H9 (cell line): ENCODE data around the gene SSBP2. TPM values are rescaled to one million over a fixed set of nuclear protein-coding genes. Genes with fewer than 3 reads are reported as not detected.

Experiments
- DNase-seq: peaks from one replicate; pipeline ENCODE4 v3.0.0-alpha.2; 2017
- H2AFZ ChIP-seq: one replicate; pipeline ENCODE4 v1.6.1; 2013; ENCODE audit warnings: mild to moderate bottlenecking, low read length, control low read depth, moderate library complexity
- H2AK5ac ChIP-seq: 2 replicates; pipeline ENCODE4 v1.6.1; 2013; ENCODE audit warnings: low read length, control low read depth, mixed read lengths; ENCODE audit not compliant: insufficient read length
- H2BK120ac ChIP-seq: one replicate; pipeline ENCODE4 v1.6.1; 2013; ENCODE audit warnings: low read depth, mild to moderate bottlenecking, low read length, control low read depth, inconsistent platforms; ENCODE audit not compliant: poor library complexity, severe bottlenecking
- H2BK12ac ChIP-seq: 2 replicates; pipeline ENCODE4 v1.6.1; 2013; ENCODE audit warnings: low read length, control low read depth, mixed read lengths, low read depth; ENCODE audit not compliant: insufficient read length
- H2BK15ac ChIP-seq: 2 replicates; pipeline ENCODE4 v1.6.1; 2013; ENCODE audit warnings: low read depth, low read length, control low read depth
- H2BK20ac ChIP-seq: one replicate; pipeline ENCODE4 v1.6.1; 2013; ENCODE audit warnings: low read depth, mild to moderate bottlenecking, low read length, control low read depth, inconsistent platforms; ENCODE audit not compliant: poor library complexity, severe bottlenecking
- H2BK5ac ChIP-seq: 2 replicates; pipeline ENCODE4 v1.6.1; 2013; ENCODE audit warnings: low read length, control low read depth, mixed read lengths; ENCODE audit not compliant: insufficient read length
- H3K14ac ChIP-seq: 2 replicates; pipeline ENCODE4 v1.6.1; 2013; ENCODE audit warnings: low read length, control low read depth; ENCODE audit not compliant: insufficient read depth
- H3K18ac ChIP-seq: 2 replicates; pipeline ENCODE4 v1.6.1; 2013; ENCODE audit warnings: low read depth, mild to moderate bottlenecking, mixed read lengths, low read length, control low read depth; ENCODE audit not compliant: insufficient read length
- H3K23ac ChIP-seq: 2 replicates; pipeline ENCODE4 v1.6.1; 2013; ENCODE audit warnings: low read length, control low read depth, mixed read lengths, low read depth; ENCODE audit not compliant: insufficient read length
- H3K23me2 ChIP-seq: 2 replicates; pipeline ENCODE4 v1.6.1; 2013; ENCODE audit warnings: low read depth, mild to moderate bottlenecking, mixed read lengths, low read length, control low read depth; ENCODE audit not compliant: insufficient read length, poor library complexity, severe bottlenecking
- H3K27ac ChIP-seq: 2 replicates; pipeline ENCODE4 v1.5.1; 2013; ENCODE audit warnings: low read length, control low read depth, mixed read lengths, low read depth; ENCODE audit not compliant: insufficient read length
- H3K27me3 ChIP-seq: 2 replicates; pipeline ENCODE4 v1.6.1; 2013; ENCODE audit warnings: low read length, control low read depth, inconsistent platforms; ENCODE audit not compliant: insufficient read depth
- H3K4ac ChIP-seq: 2 replicates; pipeline ENCODE4 v1.6.1; 2013; ENCODE audit warnings: low read depth, mild to moderate bottlenecking, control low read depth, inconsistent platforms, low read length, moderate library complexity
- H3K4me1 ChIP-seq: 2 replicates; pipeline ENCODE4 v1.6.1; 2013; ENCODE audit warnings: low read length, control low read depth, inconsistent platforms; ENCODE audit not compliant: insufficient read depth
- H3K4me2 ChIP-seq: 2 replicates; pipeline ENCODE4 v1.6.1; 2013; ENCODE audit warnings: low read length, control low read depth, mixed read lengths; ENCODE audit not compliant: insufficient read length, insufficient read depth
- H3K56ac ChIP-seq: 2 replicates; pipeline ENCODE4 v1.6.1; 2013; ENCODE audit warnings: low read depth, mild to moderate bottlenecking, mixed read lengths, low read length, control low read depth; ENCODE audit not compliant: insufficient read length
- H3K79me1 ChIP-seq: 2 replicates; pipeline ENCODE4 v1.6.1; 2013; ENCODE audit warnings: low read depth, mild to moderate bottlenecking, moderate library complexity, low read length, control low read depth, inconsistent platforms; ENCODE audit not compliant: insufficient read depth, poor library complexity, severe bottlenecking
- H3K79me2 ChIP-seq: 2 replicates; pipeline ENCODE4 v1.6.1; 2013; ENCODE audit warnings: low read length, control low read depth, inconsistent platforms; ENCODE audit not compliant: insufficient read depth
- H3K9ac ChIP-seq: 2 replicates; pipeline ENCODE4 v1.6.1; 2013; ENCODE audit warnings: low read length, control low read depth, mixed read lengths; ENCODE audit not compliant: insufficient read length; ENCODE audit errors: extremely low read depth
- H3K9me3 ChIP-seq: one replicate; pipeline ENCODE4 v1.6.1; 2013; ENCODE audit warnings: low read depth, low read length, inconsistent platforms; ENCODE audit not compliant: control insufficient read depth
- H3T11ph ChIP-seq: one replicate; pipeline ENCODE4 v1.6.1; 2013; ENCODE audit warnings: mild to moderate bottlenecking, low read length, control low read depth, inconsistent platforms
- H4K20me1 ChIP-seq: one replicate; pipeline ENCODE4 v1.6.1; 2013; ENCODE audit not compliant: control insufficient read depth, insufficient read length, insufficient read depth
- H4K5ac ChIP-seq: 2 replicates; pipeline ENCODE4 v1.6.1; 2013; ENCODE audit warnings: low read depth, mild to moderate bottlenecking, mixed read lengths, low read length, control low read depth; ENCODE audit not compliant: insufficient read length
- H4K8ac ChIP-seq: replicated peaks from 2 replicates; pipeline ENCODE4 v1.6.1; 2013; ENCODE audit warnings: low read length, control low read depth, mixed read lengths, low read depth; ENCODE audit not compliant: insufficient read length
- H4K91ac ChIP-seq: 2 replicates; pipeline ENCODE4 v1.6.1; 2013; ENCODE audit warnings: low read depth, mild to moderate bottlenecking, moderate library complexity, mixed read lengths, low read length, control low read depth; ENCODE audit not compliant: insufficient read length
- H3K27ac Mint-ChIP-seq, 3 experiments: 2 replicates in 2 of 3; 3 replicates in 1 of 3; pipeline ENCODE4 v1.8.0; 2020 to 2021; ENCODE audit warnings: mixed read lengths in 3 of 3, mild to moderate bottlenecking in 1 of 3, moderate library complexity in 1 of 3
- H3K27me3 Mint-ChIP-seq: 2 replicates; pipeline ENCODE4 v1.8.0; 2021; ENCODE audit warnings: low read depth, mild to moderate bottlenecking, moderate library complexity, mixed read lengths
- H3K36me3 Mint-ChIP-seq, 3 experiments: 2 replicates in 2 of 3; 3 replicates in 1 of 3; pipeline ENCODE4 v1.8.0; 2020 to 2021; ENCODE audit warnings: low read depth in 3 of 3, mixed read lengths in 3 of 3; ENCODE audit not compliant: insufficient read depth in 1 of 3
- H3K4me1 Mint-ChIP-seq, 2 experiments: 2 replicates each; pipeline ENCODE4 v1.8.0; 2020; ENCODE audit warnings: mixed read lengths in 2 of 2
- H3K4me3 Mint-ChIP-seq, 2 experiments: 2 replicates in 1 of 2; 3 replicates in 1 of 2; pipeline ENCODE4 v1.8.0; 2020 to 2021; ENCODE audit warnings: mild to moderate bottlenecking in 2 of 2, mixed read lengths in 2 of 2, moderate library complexity in 1 of 2
- H3K9me3 Mint-ChIP-seq, 2 experiments: 2 replicates in 1 of 2; 3 replicates in 1 of 2; pipeline ENCODE4 v1.8.0; 2020; ENCODE audit warnings: mild to moderate bottlenecking in 2 of 2, mixed read lengths in 2 of 2, moderate library complexity in 1 of 2
- WGBS: extraction: QIAGEN DNeasy Blood & Tissue Kit; methylation state at CpG from one replicate; pipeline ENCODE4 v1.1.7; 2013; ENCODE audit warnings: missing lambda C conversion rate, low lambda C conversion rate, mixed read lengths; ENCODE audit not compliant: insufficient read length; ENCODE audit errors: extremely low coverage; 5-methylcytosine and 5-hydroxymethylcytosine counted together
- total RNA-seq: library from RNA; stranded (reverse); gene quantifications from 2 replicates; pipeline ENCODE4 v1.2.1, GENCODE V29; 2021
- TF ChIP-seq, protein P1 (sequence below): fragments of 200-600 bp; sonication (generic); conservative IDR thresholded peaks from 3 replicates; pipeline ENCODE4 v1.8.0; 2021; ENCODE audit warnings: antibody characterized with exemption, mild to moderate bottlenecking

Gene SSBP2
- total RNA-seq, 1 experiment from 2014 or later, result 35.6 TPM

DNA sequence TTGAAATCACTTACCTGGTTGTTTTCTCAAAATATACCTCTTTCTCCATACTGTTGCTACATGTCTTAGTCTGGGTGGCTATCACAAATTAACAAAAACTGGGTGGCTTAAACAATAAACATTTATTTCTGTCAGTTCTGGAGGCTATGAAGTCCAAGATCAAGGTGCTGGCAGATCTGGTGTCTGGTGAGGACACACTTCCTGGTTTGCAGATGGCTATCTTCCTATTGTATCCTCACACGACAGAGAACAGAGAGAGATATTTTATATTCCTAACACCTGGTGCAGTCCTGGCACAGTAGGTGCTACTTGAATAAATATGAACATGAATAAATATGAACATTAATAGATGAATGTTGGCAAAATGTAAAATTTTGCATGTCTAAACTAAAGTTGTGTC is 192.7 kb downstream of the SSBP2 start:
- no peak overlapping the region for H3K9ac ChIP-seq
- no peaks in the 10 kb centered on the region for H3K9me3 Mint-ChIP-seq
- no peak overlapping the region for H3K4ac ChIP-seq
- H3K79me2 ChIP-seq, result no peaks in the 10 kb centered on the region
- H3K23ac ChIP-seq, result no peak overlapping the region
- no peak overlapping the region for H3K4me3 Mint-ChIP-seq
- H3K14ac ChIP-seq, result no peak overlapping the region
- H3K27me3 Mint-ChIP-seq, result no peaks in the 10 kb centered on the region
- H3K23me2 ChIP-seq, result no peaks in the 10 kb centered on the region
- no peak overlapping the region for H4K91ac ChIP-seq
- H3K36me3 Mint-ChIP-seq, result no peaks in the 10 kb centered on the region
- no peak overlapping the region for H2BK15ac ChIP-seq
- no peaks in the 10 kb centered on the region for H3K27me3 ChIP-seq
- no peak overlapping the region for H2BK5ac ChIP-seq
- H2BK12ac ChIP-seq, result no peak overlapping the region
- H2BK20ac ChIP-seq, result no peak overlapping the region
- H3K56ac ChIP-seq, result no peak overlapping the region
- no peak overlapping the region for H4K8ac ChIP-seq
- H3T11ph ChIP-seq, result no peak overlapping the region
- no peaks in the 10 kb centered on the region for H3K4me1 ChIP-seq
- no peak overlapping the region for H3K27ac Mint-ChIP-seq
- no CpG with 5 or more reads among the region's 1 CpG for WGBS
- no peak overlapping the region for H4K5ac ChIP-seq
- no peak overlapping the region for H2AK5ac ChIP-seq
- no peak overlapping the region for H2BK120ac ChIP-seq
- H3K79me1 ChIP-seq, result no peaks in the 10 kb centered on the region
- no peak overlapping the region for H3K4me2 ChIP-seq
- H4K20me1 ChIP-seq, result no peaks in the 10 kb centered on the region
- no peaks in the 10 kb centered on the region for H3K9me3 ChIP-seq
- H2AFZ ChIP-seq, result no peak overlapping the region
- peaks cover 2 to 3% of the 10 kb centered on the region in 2 experiments; a peak in 1 of 4 replicates for H3K4me1 Mint-ChIP-seq
- no peak overlapping the region for H3K18ac ChIP-seq
- DNase-seq, result no peak
- H3K27ac ChIP-seq, result no peak overlapping the region
- TF ChIP-seq, protein P1, sequence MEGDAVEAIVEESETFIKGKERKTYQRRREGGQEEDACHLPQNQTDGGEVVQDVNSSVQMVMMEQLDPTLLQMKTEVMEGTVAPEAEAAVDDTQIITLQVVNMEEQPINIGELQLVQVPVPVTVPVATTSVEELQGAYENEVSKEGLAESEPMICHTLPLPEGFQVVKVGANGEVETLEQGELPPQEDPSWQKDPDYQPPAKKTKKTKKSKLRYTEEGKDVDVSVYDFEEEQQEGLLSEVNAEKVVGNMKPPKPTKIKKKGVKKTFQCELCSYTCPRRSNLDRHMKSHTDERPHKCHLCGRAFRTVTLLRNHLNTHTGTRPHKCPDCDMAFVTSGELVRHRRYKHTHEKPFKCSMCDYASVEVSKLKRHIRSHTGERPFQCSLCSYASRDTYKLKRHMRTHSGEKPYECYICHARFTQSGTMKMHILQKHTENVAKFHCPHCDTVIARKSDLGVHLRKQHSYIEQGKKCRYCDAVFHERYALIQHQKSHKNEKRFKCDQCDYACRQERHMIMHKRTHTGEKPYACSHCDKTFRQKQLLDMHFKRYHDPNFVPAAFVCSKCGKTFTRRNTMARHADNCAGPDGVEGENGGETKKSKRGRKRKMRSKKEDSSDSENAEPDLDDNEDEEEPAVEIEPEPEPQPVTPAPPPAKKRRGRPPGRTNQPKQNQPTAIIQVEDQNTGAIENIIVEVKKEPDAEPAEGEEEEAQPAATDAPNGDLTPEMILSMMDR, result no peak
